T-helper 2 cell (primary cell): ENCODE results near the gene RBBP8NL.

Source experiments
- DNase-seq, 5 experiments: peaks; one replicate each; pipeline versions ENCODE4 v3.0.0 to v3.0.0-alpha.2; 2012 to 2022
- total RNA-seq, 2 donors: gene quantifications; one replicate each; lab custom pipeline; 2026; lab: John Stamatoyannopoulos, UW

The RBBP8NL gene, protein sequence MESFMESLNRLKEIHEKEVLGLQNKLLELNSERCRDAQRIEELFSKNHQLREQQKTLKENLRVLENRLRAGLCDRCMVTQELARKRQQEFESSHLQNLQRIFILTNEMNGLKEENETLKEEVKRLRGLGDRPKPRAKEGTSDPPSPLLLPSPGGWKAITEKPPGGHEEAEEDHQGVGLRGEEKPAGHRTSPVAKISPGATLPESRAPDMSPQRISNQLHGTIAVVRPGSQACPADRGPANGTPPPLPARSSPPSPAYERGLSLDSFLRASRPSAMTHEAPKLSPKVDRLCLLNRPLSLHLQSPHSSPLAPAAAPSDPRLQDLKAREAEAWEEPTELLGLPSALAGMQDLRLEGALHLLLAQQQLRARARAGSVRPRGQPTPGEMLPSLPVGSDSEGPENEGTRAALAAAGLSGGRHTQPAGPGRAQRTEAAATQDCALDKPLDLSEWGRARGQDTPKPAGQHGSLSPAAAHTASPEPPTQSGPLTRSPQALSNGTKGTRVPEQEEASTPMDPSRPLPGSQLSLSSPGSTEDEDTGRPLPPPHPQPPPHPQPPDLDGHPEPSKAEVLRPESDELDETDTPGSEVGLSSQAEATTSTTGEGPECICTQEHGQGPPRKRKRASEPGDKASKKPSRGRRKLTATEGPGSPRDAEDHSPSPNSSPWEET
- total RNA-seq: 0 reads per million in 2 donors

DNA sequence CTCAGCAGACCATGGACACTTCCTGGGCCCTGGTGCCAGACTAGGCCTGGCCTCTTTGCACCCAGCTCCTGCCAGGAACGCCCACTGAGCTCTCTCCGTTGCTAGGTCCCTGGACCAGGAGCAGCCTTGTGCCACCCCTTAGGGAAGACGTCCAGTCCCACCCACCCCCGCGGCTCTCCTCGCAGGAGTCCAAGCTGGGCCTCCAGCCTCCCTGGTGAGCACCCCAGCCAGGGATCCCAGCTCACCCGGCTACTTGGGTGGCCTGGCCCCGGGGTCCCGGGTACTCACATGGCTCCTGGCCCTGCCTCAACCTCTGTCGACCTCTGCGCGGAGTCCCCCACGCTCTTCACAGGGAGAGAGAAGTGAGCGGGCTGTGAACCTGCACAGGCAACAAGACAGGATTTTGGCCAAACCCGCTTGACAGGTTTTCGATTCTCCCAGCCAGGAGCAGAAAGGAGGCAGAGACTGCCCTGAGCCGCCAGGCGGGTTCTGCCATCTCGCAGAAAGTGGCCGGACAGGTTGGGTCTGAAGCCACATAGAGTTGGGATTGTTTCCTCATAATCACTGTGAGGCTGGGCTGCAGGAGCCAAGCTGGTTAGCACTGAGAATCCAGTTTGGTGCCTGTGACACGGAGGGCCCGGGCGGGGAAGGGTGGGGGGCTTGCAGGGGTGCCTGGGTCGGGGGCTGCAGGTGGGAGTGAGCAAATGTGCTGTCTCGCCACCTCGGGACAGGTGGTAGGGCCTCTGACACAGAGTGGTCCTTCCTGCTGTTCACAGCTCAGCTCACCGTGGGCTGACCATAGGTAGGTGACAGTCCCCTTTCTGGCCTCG lies at the start of gene RBBP8NL:
TSS of gene RBBP8NL (minus strand) at position 368 of the 830 bp plus-strand sequence. CDS start 7,892 bp downstream, outside the sequence.
- no peak for DNase-seq

DNA sequence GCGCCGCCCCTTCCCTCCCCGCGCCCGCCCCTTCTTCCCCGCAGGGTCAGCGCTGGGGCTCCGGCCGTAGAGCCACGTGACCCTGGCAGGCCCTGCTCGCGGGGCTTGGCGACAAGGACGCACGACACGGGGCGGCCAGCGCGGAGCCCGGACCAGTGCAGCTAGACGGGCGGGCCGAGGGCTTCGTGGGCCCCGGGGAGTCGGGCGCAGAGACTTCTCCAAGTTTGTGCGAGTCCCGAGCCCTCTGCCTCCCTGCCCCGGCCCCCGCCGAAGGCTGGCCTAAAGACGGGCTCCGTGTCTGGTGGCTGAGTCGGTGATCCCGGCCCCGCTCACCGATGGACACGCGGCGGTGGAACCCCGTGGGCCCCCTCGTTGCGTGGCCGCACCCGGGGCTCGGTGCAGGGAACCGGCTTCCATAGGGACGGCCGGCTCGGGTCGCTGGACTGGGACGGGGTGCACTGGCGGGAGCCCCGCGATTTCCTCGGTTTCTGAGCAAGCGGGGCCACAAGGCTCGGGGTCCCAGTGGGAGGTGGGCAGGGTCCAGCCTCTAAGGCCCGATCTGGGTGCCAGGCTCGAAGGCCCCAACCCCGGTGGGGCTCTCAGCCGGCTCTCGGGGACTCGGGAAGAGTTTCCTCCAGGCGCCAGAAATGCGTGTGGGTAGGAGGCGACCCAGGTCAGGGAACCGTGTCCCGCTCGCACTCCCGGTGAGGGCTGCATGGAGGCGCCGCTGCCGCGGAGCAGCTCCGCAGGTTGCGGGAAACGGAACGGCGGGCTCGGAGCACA lies 48.9 kb upstream of the RBBP8NL start:
- DNase-seq: no peak

DNA sequence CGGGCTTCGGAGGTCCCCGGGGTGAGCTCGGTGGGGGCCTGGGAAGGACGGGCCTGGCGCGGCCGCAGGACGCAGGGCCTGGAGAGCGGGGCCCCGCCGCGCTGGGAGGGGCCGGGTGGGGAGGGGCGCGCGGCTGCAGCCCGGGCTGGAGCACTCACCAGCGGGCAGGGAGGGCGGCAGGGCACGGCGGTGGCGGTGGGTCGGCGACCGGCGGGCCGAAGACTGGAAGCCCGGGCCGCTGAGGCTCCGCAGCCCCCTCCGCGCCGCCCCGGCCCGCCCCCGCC lies 48.4 kb upstream of the RBBP8NL start, which contains the start of gene GATA5:
TSS of gene GATA5 (minus strand) at position 224 of the 284 bp plus-strand sequence. CDS start 474 bp downstream, outside the sequence.
- DNase-seq: no peak

DNA sequence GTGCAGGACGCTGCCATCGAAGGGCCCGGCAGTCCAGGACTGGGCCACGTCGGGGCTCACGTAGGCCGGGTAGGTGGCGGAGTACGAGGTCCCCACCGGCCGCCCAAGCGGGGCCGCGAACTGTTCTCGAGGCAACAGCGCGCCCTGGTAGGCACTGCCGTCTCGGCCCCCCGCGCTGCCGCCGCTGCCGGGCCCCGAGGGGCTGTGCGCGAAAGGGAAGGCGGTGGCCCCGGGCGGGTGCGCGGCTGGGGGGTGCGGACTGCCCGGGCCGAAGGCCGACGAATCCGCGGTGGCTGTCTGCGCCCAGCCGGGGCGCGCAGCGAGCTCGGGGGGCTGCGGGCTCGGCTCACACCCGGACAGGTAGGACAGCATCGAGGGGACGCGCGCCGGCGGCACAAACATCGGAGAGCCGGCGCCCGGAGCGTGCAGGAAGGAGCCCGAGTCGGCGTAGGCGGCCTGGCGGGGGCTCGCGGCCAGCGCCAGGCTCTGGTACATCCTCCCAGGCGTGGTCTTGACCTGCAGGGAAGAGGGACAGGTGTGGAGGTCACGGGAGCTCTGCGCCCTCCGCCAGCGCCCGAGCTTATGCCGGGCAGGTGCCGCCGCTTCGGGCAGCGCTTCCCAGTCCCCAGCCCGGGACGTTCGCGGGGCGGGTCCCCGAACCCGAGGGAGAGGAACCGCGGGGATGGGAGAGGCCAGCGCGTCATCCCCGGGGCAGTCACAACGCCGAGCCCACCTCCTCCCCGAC lies 47.9 kb upstream of the RBBP8NL start:
- DNase-seq: no peak

DNA sequence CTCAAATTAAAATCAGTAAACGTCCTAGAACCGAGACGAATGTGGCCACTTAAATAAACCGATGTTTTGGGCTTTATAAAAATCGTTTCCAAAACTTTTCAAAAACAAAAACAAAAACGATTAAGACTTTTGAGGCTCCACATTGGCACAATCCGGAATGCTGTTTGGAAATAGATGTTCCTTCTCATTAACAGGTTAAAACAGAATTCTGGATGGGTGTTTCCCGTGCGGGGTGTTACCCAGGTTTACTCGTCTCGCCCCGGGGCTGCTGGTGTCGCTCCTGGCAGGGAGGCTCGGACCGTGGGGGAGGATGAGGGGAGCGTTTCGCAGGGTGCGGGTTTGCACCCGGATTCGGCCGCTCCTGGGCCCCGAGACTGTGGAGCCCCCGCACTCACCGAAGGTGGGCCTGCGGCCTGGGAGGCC lies 47.3 kb upstream of the RBBP8NL start:
- DNase-seq: no peak

- DNase-seq: no peak
Observed at GRCh38 chr20:62473717-62474603, 46.6 kb upstream of the RBBP8NL start.

DNA sequence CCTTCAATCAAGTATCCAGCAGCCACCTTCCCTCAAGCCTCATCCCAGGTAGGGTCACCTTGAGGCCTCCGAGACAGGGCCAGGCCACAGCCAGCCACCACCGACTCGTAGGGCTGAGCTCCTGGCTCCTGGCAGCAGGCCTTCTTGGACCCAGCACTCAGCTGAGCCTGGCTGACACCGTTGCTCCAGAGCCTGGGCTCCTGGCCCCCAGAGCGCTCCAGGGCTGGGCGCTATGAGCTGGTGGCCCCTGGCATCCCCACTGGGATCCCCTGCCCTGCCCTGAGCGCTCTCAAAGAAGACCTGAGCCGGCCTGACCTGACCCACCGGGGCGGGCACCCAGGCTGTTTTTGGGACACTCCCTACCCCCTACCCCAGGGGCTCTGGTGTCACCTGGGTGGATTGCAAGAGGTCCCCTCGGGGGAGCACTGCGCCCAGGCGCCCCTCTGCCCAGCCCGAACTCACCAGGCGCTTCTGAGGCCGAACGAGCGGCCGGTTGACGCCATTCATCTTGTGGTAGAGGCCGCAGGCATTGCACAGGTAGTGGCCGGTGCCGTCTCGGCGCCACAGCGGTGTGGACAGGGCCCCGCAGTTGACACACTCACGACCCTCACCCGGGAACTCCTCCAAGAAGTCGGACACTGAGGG lies 45.7 kb upstream of the RBBP8NL start:
- no peak for DNase-seq

DNA sequence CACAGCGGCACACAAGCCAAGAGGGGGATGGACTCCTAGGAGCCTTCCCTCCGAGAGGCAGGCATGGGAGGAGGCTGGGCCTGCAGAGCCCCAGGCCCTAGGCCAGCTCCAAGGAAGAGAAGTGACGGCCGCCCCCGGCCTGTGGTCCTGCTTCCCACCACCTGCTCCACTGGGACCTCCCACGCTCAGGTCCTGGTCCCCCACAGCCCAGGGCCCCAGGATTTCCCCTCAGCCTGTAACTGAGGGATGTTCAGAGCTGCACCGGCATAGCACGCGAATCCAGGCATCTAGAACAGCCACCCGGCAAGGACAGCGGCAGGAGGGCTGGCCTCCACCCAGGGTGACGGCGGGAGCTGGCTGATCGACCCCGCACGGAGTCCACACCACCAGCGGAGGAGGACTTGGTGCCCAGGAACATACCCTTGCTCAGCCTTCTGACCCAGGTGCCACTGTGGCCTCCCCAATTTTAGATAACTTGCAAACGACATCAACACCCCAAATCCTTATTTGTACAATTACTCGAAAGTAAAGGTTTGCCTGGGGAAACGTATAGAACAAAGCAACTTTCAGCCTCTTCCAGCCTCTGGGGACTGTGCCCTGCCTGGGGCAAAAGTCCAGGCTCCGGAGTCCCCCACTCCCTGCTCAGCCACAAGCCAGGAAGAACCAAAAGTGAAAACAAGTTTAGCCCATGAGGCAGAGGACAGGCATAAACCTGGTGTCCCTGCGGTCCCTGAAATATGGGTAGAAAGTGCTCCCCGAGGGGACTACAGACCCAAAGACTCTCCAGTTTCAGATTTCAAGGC lies 45.0 kb upstream of the RBBP8NL start:
- no peak for DNase-seq

DNA sequence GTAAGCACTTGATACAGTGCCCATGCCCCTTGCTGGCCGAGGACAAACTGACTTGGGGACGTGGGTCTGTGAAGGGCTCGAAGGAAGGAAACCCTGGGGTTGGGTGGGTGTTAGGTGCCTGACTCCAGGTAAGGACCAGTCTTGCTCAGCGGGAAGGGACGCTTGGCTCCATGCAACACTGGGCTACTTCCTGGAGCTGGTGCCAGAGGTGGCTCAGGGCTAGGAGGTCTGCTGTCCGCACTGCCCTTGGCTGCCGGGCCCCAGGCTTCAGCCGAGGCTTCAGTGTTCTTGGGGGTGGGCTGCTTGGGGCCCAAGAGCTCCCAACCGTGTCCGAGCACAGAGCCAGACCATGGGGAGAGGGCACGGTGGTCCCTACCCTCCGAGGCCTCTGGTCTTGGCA lies 43.1 kb upstream of the RBBP8NL start:
- DNase-seq: no peak

- no peak for DNase-seq
Observed at GRCh38 chr20:62470001-62470400, 42.7 kb upstream of the RBBP8NL start.

DNA sequence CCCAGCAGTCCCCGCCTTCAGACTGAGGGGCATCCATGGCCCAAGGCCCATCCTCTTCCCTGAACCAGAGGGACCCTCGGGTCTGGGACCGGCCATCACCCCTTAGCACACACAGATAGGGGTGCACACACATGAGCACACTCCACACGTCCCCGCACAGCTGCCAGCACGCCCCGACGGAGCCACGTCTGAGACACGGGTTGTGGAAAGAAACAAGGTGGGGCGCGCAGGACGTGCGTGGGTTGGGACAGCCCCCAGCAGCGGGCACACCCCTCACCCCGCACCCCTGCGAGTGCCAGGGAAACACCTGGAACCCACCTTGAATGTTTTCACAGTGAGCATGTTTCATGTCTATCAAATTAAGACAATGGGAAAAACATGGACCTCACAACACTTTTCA lies 42.0 kb upstream of the RBBP8NL start:
- DNase-seq: no peak

DNA sequence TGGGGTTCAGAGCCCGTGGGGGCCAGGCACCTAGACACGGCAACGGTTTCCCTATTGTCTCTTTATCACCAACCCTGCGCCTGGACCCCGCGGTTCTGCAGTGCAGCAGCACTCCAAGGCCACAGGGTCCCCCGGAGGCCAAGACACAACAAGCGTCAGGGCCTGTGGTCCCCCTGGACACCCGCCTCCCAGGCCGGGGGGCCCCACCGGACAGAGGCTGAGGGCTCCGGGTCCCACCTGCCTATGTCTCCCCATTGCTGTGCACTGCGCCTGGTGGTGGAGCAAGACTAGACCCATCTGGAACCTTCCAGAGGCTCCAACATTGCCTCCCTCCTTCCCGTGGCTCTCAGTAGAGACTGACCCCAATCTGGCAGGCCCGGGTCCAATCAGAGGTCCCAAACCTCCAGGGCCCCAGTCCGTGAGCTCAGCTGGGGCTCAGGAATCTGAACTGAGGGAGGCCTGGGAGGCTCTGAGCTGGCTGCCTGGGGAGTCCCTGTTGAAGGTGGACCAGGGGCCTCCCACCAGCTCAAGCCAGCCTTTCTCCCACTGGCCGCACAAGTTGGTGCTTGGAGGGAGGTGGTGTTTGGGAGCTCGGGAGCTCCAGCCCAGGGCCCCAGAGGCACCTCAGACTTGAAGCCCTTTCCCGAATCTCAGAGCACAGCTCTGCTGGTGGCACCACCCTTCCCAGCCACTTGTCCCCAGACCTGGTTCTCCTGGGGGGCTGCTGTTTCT lies 39.6 kb upstream of the RBBP8NL start:
- DNase-seq: no peak

DNA sequence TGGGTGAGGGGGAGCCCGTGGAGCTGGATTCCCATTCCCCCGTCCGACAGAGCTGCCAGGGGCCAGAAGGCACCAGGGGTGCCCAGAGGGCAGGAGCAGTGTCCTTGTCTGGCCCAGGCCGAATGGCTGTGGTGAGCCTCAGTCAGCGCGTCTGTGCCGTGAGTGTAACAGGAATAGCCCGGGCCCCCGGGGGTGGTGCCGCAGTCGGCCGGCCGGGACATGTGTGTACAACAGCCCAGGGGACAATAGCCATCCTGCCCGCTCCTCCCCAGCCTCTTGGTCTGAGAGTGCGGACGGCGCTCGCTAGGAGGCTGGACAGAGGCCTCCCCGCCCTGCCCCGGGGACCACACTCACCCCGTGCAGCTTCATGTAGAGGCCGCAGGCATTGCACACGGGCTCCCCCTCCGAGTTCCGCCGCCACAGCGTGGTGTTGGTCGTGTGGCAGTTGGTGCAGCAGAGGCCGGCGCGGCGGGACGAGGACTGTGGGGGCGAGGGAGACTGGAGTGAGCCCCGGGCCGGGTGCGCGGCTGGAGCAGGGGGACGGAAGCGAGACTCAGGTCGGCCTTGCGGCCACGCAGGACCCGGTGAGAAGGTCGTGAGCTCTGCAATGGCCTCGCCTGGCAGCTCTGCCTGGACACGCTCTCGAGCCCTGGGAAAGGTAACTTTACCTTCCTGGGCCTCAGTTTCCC lies 38.9 kb upstream of the RBBP8NL start:
- no peak for DNase-seq

- no peak for DNase-seq
Observed at GRCh38 chr20:62464990-62465389, 37.7 kb upstream of the RBBP8NL start.

GRCh38 chr20:62464425-62464770 lies 37.1 kb upstream of the RBBP8NL start:
- no peak for DNase-seq

DNA sequence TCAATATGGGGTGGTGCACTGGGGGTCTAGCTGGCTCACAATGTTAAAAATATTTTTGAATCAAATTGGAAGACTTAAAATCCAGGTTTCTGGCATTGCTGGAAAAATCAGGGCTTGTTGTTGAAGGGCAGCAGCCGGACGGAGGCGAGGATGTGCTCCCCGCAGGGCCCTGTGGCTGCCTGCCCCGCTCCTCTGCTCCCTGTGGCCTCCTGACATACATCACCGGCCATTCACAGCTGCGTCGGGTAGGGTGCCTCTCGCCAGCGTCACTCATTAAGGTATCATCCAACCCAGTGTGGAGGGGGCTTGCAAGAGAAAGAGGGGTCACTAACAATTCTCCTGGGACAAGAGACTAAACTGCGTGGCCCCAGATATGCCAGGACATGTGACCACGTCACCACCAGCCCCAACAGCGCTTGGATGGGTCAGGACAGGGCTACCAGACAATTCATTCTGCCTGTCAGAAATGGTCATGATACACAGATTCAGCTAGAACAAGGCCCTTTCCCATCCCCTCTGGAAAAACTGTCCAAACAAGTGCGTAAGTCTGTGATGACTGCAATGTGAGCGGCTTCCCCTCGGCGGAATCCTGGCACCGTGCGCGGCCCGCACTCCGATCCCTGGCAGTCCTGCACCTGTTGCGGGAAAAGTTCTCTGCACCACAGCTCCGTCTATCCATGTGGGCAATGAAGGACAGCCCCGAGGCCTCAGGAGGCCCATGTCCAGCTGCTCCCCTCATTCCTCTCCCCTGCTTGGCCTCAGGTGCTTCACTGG lies 36.5 kb upstream of the RBBP8NL start:
- no peak for DNase-seq

- no peak for DNase-seq
Observed at GRCh38 chr20:62462976-62463592, 35.7 kb upstream of the RBBP8NL start.
